Hepatocyte (in vitro differentiated cells): ENCODE results near the gene SULT1A3.
"Not testable (repeated sequence)": the region's sequence is repeated elsewhere in the genome, so short reads cannot be mapped to it uniquely, and the experiment has no call there.

ENCODE experiments used
- CTCF ChIP-seq: fragments of 200-600 bp; sonication (generic); IDR thresholded peaks from 2 replicates; pipeline ENCODE4 v1.5.1; 2016; ENCODE audit warnings: antibody characterized with exemption, mild to moderate bottlenecking; ENCODE audit not compliant: poor library complexity
- EZH2 ChIP-seq: fragments of 200-600 bp; sonication (generic); IDR thresholded peaks from 2 replicates; pipeline ENCODE4 v1.6.1; 2016; ENCODE audit warnings: antibody characterized with exemption, mild to moderate bottlenecking, borderline replicate concordance
- EZH2phosphoT487 ChIP-seq: fragments of 200-600 bp; sonication (generic); IDR thresholded peaks from one replicate; pipeline ENCODE4 v1.6.1; 2018; ENCODE audit warnings: antibody characterized with exemption, mild to moderate bottlenecking, low read depth, moderate library complexity; ENCODE audit not compliant: unreplicated experiment, severe bottlenecking

- not testable (repeated sequence) for TF ChIP-seq EZH2phosphoT487, CTCF, EZH2
These were observed 12.4 kb downstream of the SULT1A3 start for GRCh38 chr16:30211414-30211813.
